B cell (primary cell): Measurements from ENCODE around the gene FAR2. TPM values are rescaled to one million over a fixed set of nuclear protein-coding genes. Genes with fewer than 3 reads are reported as not detected.

Experiments used
- ATAC-seq: fragments of 200-7000 bp; cut with Tn5 transposase; one replicate; pipeline ENCODE4 v1.10.0; 2021; ENCODE audit warnings: low read depth, mild to moderate bottlenecking, moderate number of reproducible peaks, moderate library complexity
- CTCF ChIA-PET: fragments of 350-600 bp; sonication (Branson Sonifier 250); formaldehyde crosslinking; loops from one replicate; lab custom pipeline; 2021; ENCODE audit warnings: antibody characterized with exemption, inconsistent platforms; lab: Charles Lee
- POLR2A ChIA-PET: fragments of 350-600 bp; sonication (Branson Sonifier 250); formaldehyde crosslinking; loops from one replicate; lab custom pipeline; 2021; ENCODE audit warnings: antibody characterized with exemption; lab: Charles Lee
- DNase-seq: peaks from one replicate; pipeline ENCODE4 v3.0.0; 2013
- H2AFZ ChIP-seq: 2 replicates; pipeline ENCODE4 v1.6.1; 2012; ENCODE audit warnings: mild to moderate bottlenecking, low read depth, low read length; ENCODE audit not compliant: insufficient read depth, poor library complexity, severe bottlenecking
- H3K27ac ChIP-seq, 2 donors: 1 replicate in 1 of 2; 2 replicates in 1 of 2; pipeline ENCODE4 v1.5.1; 2012 to 2013; ENCODE audit warnings: low read length in 2 of 2, mild to moderate bottlenecking in 2 of 2, moderate library complexity in 1 of 2
- H3K27me3 ChIP-seq, 4 experiments: fragments of 200-600 bp in 1 of 4; sonication (generic) in 1 of 4; replicated peaks in 1 of 4; 1 replicate in 2 of 4; 2 replicates in 2 of 4; pipeline versions ENCODE4 v1.6.1 to v1.7.0; 2013 to 2016; ENCODE audit warnings: low read length in 3 of 4, mild to moderate bottlenecking in 2 of 4, mixed read lengths in 1 of 4, moderate library complexity in 1 of 4; ENCODE audit not compliant: insufficient read depth in 4 of 4, control insufficient read depth in 3 of 4; ENCODE audit errors: control extremely low read depth in 1 of 4
- H3K36me3 ChIP-seq, 2 experiments: replicated peaks in 1 of 2; 1 replicate in 1 of 2; 2 replicates in 1 of 2; pipeline versions ENCODE4 v1.6.1 to v1.7.1; 2013; ENCODE audit warnings: low read length in 1 of 2; ENCODE audit not compliant: insufficient read depth in 2 of 2, control insufficient read depth in 1 of 2; ENCODE audit errors: control extremely low read depth in 1 of 2, extremely low read depth in 1 of 2
- H3K4me1 ChIP-seq, 2 donors: fragments of 200-600 bp in 1 of 2; sonication (generic) in 1 of 2; 1 replicate in 1 of 2; 2 replicates in 1 of 2; pipeline versions ENCODE4 v1.5.1 to v1.6.1; 2013 to 2017; ENCODE audit warnings: low read length in 2 of 2; ENCODE audit not compliant: control insufficient read depth in 2 of 2, insufficient read depth in 2 of 2
- H3K4me2 ChIP-seq: replicated peaks from 2 replicates; pipeline ENCODE3; 2012; ENCODE audit warnings: mild to moderate bottlenecking, low read depth, low read length; ENCODE audit not compliant: poor library complexity, severe bottlenecking
- H3K4me3 ChIP-seq, 5 experiments: fragments of 200-600 bp in 1 of 5; sonication (generic) in 1 of 5; 1 replicate in 3 of 5; 2 replicates in 2 of 5; pipeline versions ENCODE4 v1.5.1 to v1.7.0; 2011 to 2016; ENCODE audit warnings: low read length in 4 of 5, mild to moderate bottlenecking in 4 of 5, low read depth in 2 of 5, control low read depth in 1 of 5, moderate library complexity in 1 of 5; ENCODE audit not compliant: insufficient read depth in 1 of 5; ENCODE audit errors: control extremely low read depth in 1 of 5, extremely low read depth in 1 of 5
- H3K79me2 ChIP-seq: fragments of 200-600 bp; sonication (generic); one replicate; pipeline ENCODE4 v1.6.0; 2016; ENCODE audit warnings: low read length; ENCODE audit not compliant: control insufficient read depth, insufficient read depth
- H3K9ac ChIP-seq: fragments of 200-600 bp; sonication (generic); 2 replicates; pipeline ENCODE4 v1.6.1; 2017; ENCODE audit warnings: mild to moderate bottlenecking, low read length, moderate library complexity
- H3K9me3 ChIP-seq, 3 donors: one replicate each; pipeline versions ENCODE4 v1.6.1 to v1.7.1; 2013; ENCODE audit warnings: low read length in 2 of 3; ENCODE audit not compliant: control insufficient read depth in 2 of 3, insufficient read depth in 1 of 3; ENCODE audit errors: control extremely low read depth in 1 of 3
- H4K20me1 ChIP-seq: 2 replicates; pipeline ENCODE4 v1.6.0; 2012; ENCODE audit warnings: mild to moderate bottlenecking, low read length; ENCODE audit not compliant: insufficient read depth, control insufficient read depth, poor library complexity, severe bottlenecking
- H3K27ac Mint-ChIP-seq: one replicate; pipeline ENCODE4 v1.8.0; 2021; ENCODE audit warnings: mixed read lengths
- H3K27me3 Mint-ChIP-seq: one replicate; pipeline ENCODE4 v1.8.0; 2021; ENCODE audit warnings: mixed read lengths
- H3K4me1 Mint-ChIP-seq: one replicate; pipeline ENCODE4 v1.8.0; 2021; ENCODE audit warnings: mixed read lengths
- H3K4me3 Mint-ChIP-seq: one replicate; pipeline ENCODE4 v1.8.0; 2021; ENCODE audit warnings: mixed read lengths
- H3K9me3 Mint-ChIP-seq: one replicate; pipeline ENCODE4 v1.8.0; 2022; ENCODE audit warnings: mixed read lengths; ENCODE audit not compliant: insufficient read depth
- CTCF ChIP-seq: fragments of 200-600 bp; IDR thresholded peaks from one replicate; pipeline ENCODE4 v1.8.0; 2022; ENCODE audit warnings: antibody characterized with exemption, mild to moderate bottlenecking
- EZH2 ChIP-seq: IDR thresholded peaks from 2 replicates; pipeline ENCODE4 v1.6.1; 2012; ENCODE audit warnings: borderline replicate concordance, low read depth, mild to moderate bottlenecking, moderate library complexity, low read length; ENCODE audit not compliant: insufficient read depth, poor library complexity, severe bottlenecking
- WGBS: methylation state at CpG from one replicate; pipeline ENCODE4 v1.1.5; 2013; ENCODE audit warnings: missing lambda C conversion rate; ENCODE audit not compliant: insufficient coverage; 5-methylcytosine and 5-hydroxymethylcytosine counted together
- intact Hi-C: fragments of 100-400 bp; cut with micrococcal nuclease; formaldehyde crosslinking; loops from one replicate; pipeline ENCODE4 v1.10.0; 2022
- polyA plus RNA-seq: library from polyadenylated mRNA; depleted of rRNA; stranded (reverse); fragments of >200 nt; gene quantifications from 2 replicates; pipeline ENCODE4 v1.2.3, GENCODE V29; 2012
- total RNA-seq, 2 donors: library from RNA; stranded (reverse); fragments of 120-200 nt in 1 of 2; gene quantifications; 1 replicate in 1 of 2; 2 replicates in 1 of 2; pipeline versions ENCODE4 v1.2.3 to v1.2.4, GENCODE V29; 2013 to 2022

Gene FAR2
- total and polyA plus RNA-seq, 2 donors (not counting 1 experiment from before 2014, with no cell fraction given), result 0.39 TPM; not detected in 1

DNA sequence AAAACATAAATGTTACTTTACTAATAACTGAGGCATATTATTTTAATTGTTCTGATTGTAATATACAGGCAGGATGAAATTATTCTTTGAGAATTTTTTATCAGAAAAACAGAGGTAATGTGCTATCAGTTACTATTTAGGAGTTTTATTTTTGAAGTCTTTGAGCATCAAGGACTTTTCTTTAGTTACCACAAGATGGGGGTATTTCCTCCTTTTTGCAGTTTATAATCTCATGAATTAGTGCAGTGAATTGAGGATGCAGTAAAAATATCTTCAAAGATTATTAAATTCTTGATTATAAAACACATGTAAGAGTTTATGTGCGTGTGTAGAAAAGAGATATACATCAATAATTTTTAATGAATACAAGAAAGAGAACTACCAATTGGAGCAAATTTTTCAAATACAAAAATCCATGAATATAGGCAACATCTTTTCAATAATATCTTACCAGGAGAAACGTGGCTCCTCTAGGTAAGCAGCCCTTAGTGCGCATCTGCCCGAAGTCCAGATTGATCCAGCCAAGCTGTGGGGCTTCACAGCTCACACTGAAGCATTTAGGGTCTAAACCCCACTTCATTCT, 160.3 kb downstream of the FAR2 start:
- Histone ChIP-seq H3K27me3 (no peaks in the 10 kb centered on the region), H3K9ac (no peak overlapping the region), H3K9me3 (no peaks in the 10 kb centered on the region), H3K79me2 (no peaks in the 10 kb centered on the region), H3K4me1 (no peaks in the 10 kb centered on the region), H3K4me3 (no peak overlapping the region), H4K20me1 (no peaks in the 10 kb centered on the region), H3K4me2 (no peak overlapping the region), H3K36me3 (no peaks in the 10 kb centered on the region), H3K27ac (no peak overlapping the region), H2AFZ (no peak overlapping the region)
- intact Hi-C loops, result loop anchor here (5.0 kb wide), 1 partner anchor 1498 kb away; no protein-coding TSS in a partner anchor
- WGBS, result no CpG with 5 or more reads among the region's 4 CpGs
- no peaks in the 10 kb centered on the region for H3K9me3 Mint-ChIP-seq
- DNase-seq (no peak), ATAC-seq (no peak)
- TF ChIP-seq EZH2 (no peak), CTCF (no peak)
- ChIA-PET POLR2A (no interaction called here), CTCF (no interaction called here)
- no peak overlapping the region for H3K27ac Mint-ChIP-seq
- no peaks in the 10 kb centered on the region for H3K27me3 Mint-ChIP-seq
- H3K4me3 Mint-ChIP-seq, result no peak overlapping the region
- no peaks in the 10 kb centered on the region for H3K4me1 Mint-ChIP-seq

DNA sequence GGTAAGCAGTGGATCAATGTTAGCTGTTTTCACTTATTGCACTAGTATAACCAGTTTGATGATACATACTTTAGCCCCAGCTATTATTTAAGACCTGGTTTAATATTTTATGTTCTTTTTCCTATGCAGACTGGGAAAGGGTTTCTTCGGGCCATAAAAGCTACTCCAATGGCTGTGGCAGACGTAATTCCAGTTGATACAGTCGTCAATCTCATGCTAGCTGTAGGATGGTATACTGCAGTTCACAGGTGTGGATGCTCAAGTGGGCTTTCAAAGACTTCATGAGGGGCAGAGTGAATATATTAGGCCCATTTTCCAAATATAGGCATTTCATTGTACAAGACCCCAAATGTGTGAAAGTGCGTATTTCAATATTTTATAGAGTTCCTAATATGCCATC, 161.8 kb downstream of the FAR2 start:
- Histone ChIP-seq H2AFZ (no peak overlapping the region), H3K36me3 (no peaks in the 10 kb centered on the region), H3K9me3 (no peaks in the 10 kb centered on the region), H3K9ac (no peak overlapping the region), H3K4me2 (no peak overlapping the region), H3K27me3 (no peaks in the 10 kb centered on the region), H3K4me3 (no peak overlapping the region), H3K27ac (no peak overlapping the region), H3K4me1 (no peaks in the 10 kb centered on the region), H4K20me1 (no peaks in the 10 kb centered on the region), H3K79me2 (no peaks in the 10 kb centered on the region)
- CTCF ChIA-PET, result no interaction called here
- Mint-ChIP-seq H3K27ac (no peak overlapping the region), H3K27me3 (no peaks in the 10 kb centered on the region), H3K4me3 (no peak overlapping the region), H3K4me1 (no peaks in the 10 kb centered on the region), H3K9me3 (no peaks in the 10 kb centered on the region)
- no peak for TF ChIP-seq EZH2
- POLR2A ChIA-PET, result no interaction called here
- ATAC-seq, result no peak
- DNase-seq, result no peak
- intact Hi-C loops, result no loop called here
- WGBS, result 100% methylated on average over 1 of the region's 4 CpGs
